GM23248 (cell line): ENCODE results near the gene DOP1B. TPM values are rescaled to one million over a fixed set of nuclear protein-coding genes. Genes with fewer than 3 reads are reported as not detected.

ENCODE experiments used
- DNase-seq: peaks from one replicate; pipeline ENCODE4 v3.0.0-alpha.2; 2015
- H2AFZ ChIP-seq: fragments of 200-600 bp; sonication (generic); 2 replicates; pipeline ENCODE4 v1.6.1; 2016; ENCODE audit warnings: antibody characterized with exemption
- H3F3A ChIP-seq: fragments of 200-600 bp; sonication (generic); 2 replicates; pipeline ENCODE4 v1.6.1; 2016; ENCODE audit warnings: mild to moderate bottlenecking, antibody characterized with exemption, mixed run types; ENCODE audit not compliant: insufficient read depth
- H3K27ac ChIP-seq: fragments of 200-600 bp; sonication (generic); 2 replicates; pipeline ENCODE4 v1.5.1; 2016; ENCODE audit warnings: mild to moderate bottlenecking
- H3K27me3 ChIP-seq: fragments of 200-600 bp; sonication (generic); replicated peaks from 2 replicates; pipeline ENCODE4 v1.6.1; 2016; ENCODE audit warnings: mild to moderate bottlenecking; ENCODE audit not compliant: insufficient read depth
- H3K36me3 ChIP-seq: fragments of 200-600 bp; sonication (generic); 2 replicates; pipeline ENCODE4 v1.6.1; 2016; ENCODE audit warnings: low read depth, mild to moderate bottlenecking
- H3K4me1 ChIP-seq: fragments of 200-600 bp; sonication (generic); 2 replicates; pipeline ENCODE4 v1.6.1; 2016; ENCODE audit warnings: mild to moderate bottlenecking; ENCODE audit not compliant: insufficient read depth
- H3K4me2 ChIP-seq: fragments of 200-600 bp; sonication (generic); one replicate; pipeline ENCODE4 v1.6.1; 2016; ENCODE audit warnings: mild to moderate bottlenecking; ENCODE audit not compliant: unreplicated experiment
- H3K4me3 ChIP-seq: fragments of 200-600 bp; sonication (generic); 2 replicates; pipeline ENCODE4 v1.5.1; 2016; ENCODE audit warnings: mild to moderate bottlenecking
- H3K79me2 ChIP-seq: fragments of 200-600 bp; sonication (generic); 2 replicates; pipeline ENCODE4 v1.6.1; 2016; ENCODE audit warnings: mild to moderate bottlenecking; ENCODE audit not compliant: insufficient read depth
- H3K9ac ChIP-seq: fragments of 200-600 bp; sonication (generic); 2 replicates; pipeline ENCODE4 v1.6.1; 2016; ENCODE audit warnings: mild to moderate bottlenecking
- H3K9me2 ChIP-seq: fragments of 200-600 bp; sonication (generic); 2 replicates; pipeline ENCODE4 v1.6.1; 2016; ENCODE audit warnings: mixed run types, mild to moderate bottlenecking, moderate library complexity; ENCODE audit not compliant: insufficient read depth
- H3K9me3 ChIP-seq: fragments of 200-600 bp; sonication (generic); one replicate; pipeline ENCODE4 v1.6.1; 2017; ENCODE audit warnings: low read depth
- H4K20me1 ChIP-seq: fragments of 200-600 bp; sonication (generic); 2 replicates; pipeline ENCODE4 v1.6.0; 2016; ENCODE audit not compliant: insufficient read depth
- EZH2 ChIP-seq: fragments of 200-600 bp; sonication (generic); IDR thresholded peaks from 2 replicates; pipeline ENCODE4 v1.6.1; 2018; ENCODE audit warnings: antibody characterized with exemption, mild to moderate bottlenecking; ENCODE audit not compliant: insufficient read depth, poor library complexity, severe bottlenecking
- EZH2phosphoT487 ChIP-seq: fragments of 200-600 bp; sonication (generic); IDR thresholded peaks from 2 replicates; pipeline ENCODE4 v1.6.1; 2018; ENCODE audit warnings: antibody characterized with exemption, moderate library complexity, mild to moderate bottlenecking, low read depth; ENCODE audit not compliant: insufficient read depth
- WGBS, 2 experiments: methylation state at CpG; one replicate each; pipeline ENCODE4 v1.1.6; 2015 to 2017; ENCODE audit warnings: low lambda C conversion rate in 2 of 2, low coverage in 1 of 2; ENCODE audit errors: missing lambda C conversion rate in 2 of 2; 5-methylcytosine and 5-hydroxymethylcytosine counted together
- in situ Hi-C: fragments of 300-500 bp; cut with MboI; formaldehyde crosslinking; loops from 2 replicates; pipeline ENCODE4 v1.15.0; 2020
- polyA plus RNA-seq: library from polyadenylated mRNA; unstranded; fragments of >200 nt; fragmentation: Nextera tagmentation; extraction: Ambion mirVana; gene quantifications from 2 replicates; pipeline ENCODE4 v1.2.1, GENCODE V29; 2016
- total RNA-seq: library from RNA; depleted of rRNA; stranded (reverse); fragments of >200 nt; shearing (Covaris generic); gene quantifications from 2 replicates; pipeline ENCODE4 v1.2.3, GENCODE V29; 2014

Gene DOP1B
- total and polyA plus RNA-seq, 2 experiments from 2014 or later, result 5.4 to 12.3 TPM

DNA sequence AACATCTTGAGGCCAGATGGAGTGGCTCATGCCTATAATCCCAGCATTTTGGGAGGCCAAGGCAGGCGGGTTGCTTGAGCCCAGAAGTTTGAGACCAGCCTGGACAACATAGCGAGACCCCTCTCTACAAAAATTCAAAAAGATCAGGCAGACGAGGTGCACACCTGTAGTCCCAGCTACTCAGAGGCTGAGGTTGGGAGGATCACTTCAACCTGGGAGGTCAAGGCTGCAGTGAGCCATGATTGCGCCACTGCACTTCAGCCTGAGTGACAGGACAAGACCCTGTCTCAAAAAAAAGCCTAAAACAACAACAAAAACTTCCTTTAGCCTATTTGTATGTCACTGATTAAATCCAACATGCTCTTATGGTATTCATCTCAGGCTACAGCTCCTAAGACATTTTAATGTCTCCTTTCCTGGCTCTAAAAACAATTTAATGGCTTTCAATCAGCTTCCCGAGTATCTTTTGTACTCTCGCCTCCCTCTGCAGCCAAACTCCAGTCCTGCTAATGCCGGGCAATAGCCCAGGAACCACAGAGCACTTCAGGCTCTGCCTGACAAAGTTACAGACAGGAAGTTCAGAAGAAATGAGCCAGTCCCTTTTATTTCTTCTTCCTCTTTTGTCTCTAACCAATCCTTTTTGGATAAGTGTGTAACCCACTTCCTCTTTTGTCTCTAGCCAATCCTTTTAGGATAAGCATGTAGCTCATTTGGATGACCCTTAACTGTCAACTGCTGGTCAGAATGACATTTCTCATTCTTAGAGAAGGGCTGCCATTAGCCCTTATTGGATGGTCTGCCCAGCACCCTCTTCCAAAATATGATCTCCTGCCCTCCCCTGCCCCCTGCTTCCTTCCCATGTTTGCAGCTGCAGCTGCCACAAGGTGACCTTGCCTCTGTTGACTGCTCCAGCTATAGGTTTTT, 6.6 kb upstream of the DOP1B start:
- DNase-seq, result peak; percentile 62
- in situ Hi-C loops, result loop anchor here (10.0 kb wide), 1 partner anchor 185 kb away; no protein-coding TSS in a partner anchor
- Histone ChIP-seq H3K9ac (peak overlapping the region; percentile 44), H3K4me1 (peaks cover 10% of the 10 kb centered on the region), H3K9me2 (no peaks in the 10 kb centered on the region), H3K9me3 (no peaks in the 10 kb centered on the region), H3K79me2 (no peaks in the 10 kb centered on the region), H4K20me1 (no peaks in the 10 kb centered on the region), H3K4me2 (peak overlapping the region; percentile 42), H3K27me3 (no peaks in the 10 kb centered on the region), H3K27ac (peak overlapping the region; percentile 48), H3K36me3 (no peaks in the 10 kb centered on the region), H3F3A (peaks cover 19% of the 10 kb centered on the region), H2AFZ (peak overlapping the region; percentile 94), H3K4me3 (no peak overlapping the region; the same call in 1 of the 2 replicates)
- WGBS, 2 experiments, result 52% methylated on average over 7 of the region's 7 CpGs
- TF ChIP-seq EZH2phosphoT487 (no peak), EZH2 (no peak)

GRCh38 chr21:36155603-36156338, 853 bp upstream of the DOP1B start:
- 9 to 10% methylated on average over 44 to 46 of the region's 53 CpGs for WGBS, 2 experiments
- Histone ChIP-seq H3K36me3 (no peaks in the 10 kb centered on the region), H3K9me2 (no peaks in the 10 kb centered on the region), H3F3A (peaks cover 6% of the 10 kb centered on the region; the same call in 1 of the 2 replicates), H3K79me2 (peaks cover 13% of the 10 kb centered on the region), H3K4me3 (peak overlapping the region; percentile 73), H3K27ac (no peak overlapping the region), H2AFZ (peak overlapping the region; percentile 92), H3K9ac (peak overlapping the region; percentile 73), H3K4me2 (peak overlapping the region; percentile 78), H4K20me1 (no peaks in the 10 kb centered on the region), H3K4me1 (0 out of 2 replicates have a peak, but pooled peaks cover 4% of the 10 kb centered on the region), H3K27me3 (no peaks in the 10 kb centered on the region), H3K9me3 (no peaks in the 10 kb centered on the region)
- DNase-seq, result no peak
- in situ Hi-C loops, result no loop called here
- TF ChIP-seq EZH2 (no peak), EZH2phosphoT487 (no peak)

- Histone ChIP-seq H2AFZ (peak overlapping the region; percentile 92), H3K9ac (peak overlapping the region; percentile 76), H3K4me1 (0 out of 2 replicates have a peak, but pooled peaks cover 4% of the 10 kb centered on the region), H3K36me3 (no peaks in the 10 kb centered on the region), H3K79me2 (peaks cover 19% of the 10 kb centered on the region), H3F3A (0 out of 2 replicates have a peak, but pooled peaks cover under 1% of the 10 kb centered on the region), H4K20me1 (no peaks in the 10 kb centered on the region), H3K27ac (no peak overlapping the region), H3K27me3 (no peaks in the 10 kb centered on the region), H3K4me3 (peak overlapping the region; percentile 76), H3K9me2 (no peaks in the 10 kb centered on the region), H3K4me2 (peak overlapping the region; percentile 84), H3K9me3 (no peaks in the 10 kb centered on the region)
- TF ChIP-seq EZH2, result no peak
- TF ChIP-seq EZH2phosphoT487, result no peak
- DNase-seq, result peak; percentile 100
- in situ Hi-C loops, result no loop called here
- 0 to 1% methylated on average over 6 to 40 of the region's 43 CpGs for WGBS, 2 experiments
Measured at GRCh38 chr21:36156339-36156814, 247 bp upstream of the DOP1B start.

GRCh38 chr21:36159356-36159921, 2.8 kb downstream of the DOP1B start:
- 83 to 100% methylated on average over 8 to 13 of the region's 13 CpGs for WGBS, 2 experiments
- Histone ChIP-seq H3K9me2 (no peaks in the 10 kb centered on the region), H3F3A (no peaks in the 10 kb centered on the region), H3K27me3 (no peaks in the 10 kb centered on the region), H3K4me2 (no peak overlapping the region), H3K9me3 (no peaks in the 10 kb centered on the region), H3K9ac (no peak overlapping the region), H3K27ac (no peak overlapping the region), H3K4me1 (peaks cover 7% of the 10 kb centered on the region; the same call in 1 of the 2 replicates), H3K79me2 (peaks cover 43% of the 10 kb centered on the region), H2AFZ (no peak overlapping the region), H3K4me3 (no peak overlapping the region), H3K36me3 (no peaks in the 10 kb centered on the region), H4K20me1 (no peaks in the 10 kb centered on the region)
- no peak for TF ChIP-seq EZH2
- DNase-seq, result no peak
- in situ Hi-C loops, result no loop called here
